GM23338 (cell line): ENCODE measurements around the gene RPS6KB1. TPM values are rescaled to one million over a fixed set of nuclear protein-coding genes. Genes with fewer than 3 reads are reported as not detected.

Experiments
- ATAC-seq: fragments of 200-7000 bp; cut with Tn5 transposase; 3 replicates; pipeline ENCODE4 v1.9.1; 2020
- DNase-seq: peaks from one replicate; pipeline ENCODE4 v3.0.0-alpha.2; 2015; ENCODE audit warnings: low spot score
- H2AFZ ChIP-seq: fragments of 200-600 bp; sonication (generic); 2 replicates; pipeline ENCODE4 v1.8.0; 2016; ENCODE audit warnings: antibody characterized with exemption, mild to moderate bottlenecking, moderate library complexity
- H3F3A ChIP-seq: fragments of 200-600 bp; sonication (generic); replicated peaks from 2 replicates; pipeline ENCODE4 v1.8.0; 2017; ENCODE audit warnings: antibody characterized with exemption, mixed run types, low read depth
- H3K27ac ChIP-seq: fragments of 200-600 bp; sonication (generic); 2 replicates; pipeline ENCODE4 v1.6.1; 2016; ENCODE audit warnings: low read depth
- H3K27me3 ChIP-seq: fragments of 200-600 bp; sonication (generic); 2 replicates; pipeline ENCODE4 v1.8.0; 2016; ENCODE audit warnings: mild to moderate bottlenecking, mixed run types, moderate library complexity; ENCODE audit not compliant: insufficient read depth
- H3K36me3 ChIP-seq: fragments of 200-600 bp; sonication (generic); 2 replicates; pipeline ENCODE4 v1.8.0; 2016; ENCODE audit warnings: mild to moderate bottlenecking; ENCODE audit not compliant: insufficient read depth
- H3K4me1 ChIP-seq: fragments of 200-600 bp; sonication (generic); 2 replicates; pipeline ENCODE4 v1.8.0; 2016; ENCODE audit warnings: mild to moderate bottlenecking, moderate library complexity; ENCODE audit not compliant: insufficient read depth
- H3K4me2 ChIP-seq: fragments of 200-600 bp; sonication (generic); 2 replicates; pipeline ENCODE4 v1.7.1; 2017; ENCODE audit warnings: mixed run types
- H3K4me3 ChIP-seq: fragments of 200-600 bp; sonication (generic); 2 replicates; pipeline ENCODE4 v1.6.1; 2016; ENCODE audit warnings: mixed run types
- H3K79me2 ChIP-seq: fragments of 200-600 bp; sonication (generic); replicated peaks from 2 replicates; pipeline ENCODE4 v1.8.0; 2017; ENCODE audit warnings: mild to moderate bottlenecking; ENCODE audit not compliant: insufficient read depth
- H3K9me2 ChIP-seq: fragments of 200-600 bp; sonication (generic); 2 replicates; pipeline ENCODE4 v1.8.0; 2017; ENCODE audit not compliant: insufficient read depth
- H4K20me1 ChIP-seq: fragments of 200-600 bp; sonication (generic); replicated peaks from 2 replicates; pipeline ENCODE4 v1.8.0; 2017; ENCODE audit warnings: mild to moderate bottlenecking; ENCODE audit not compliant: insufficient read depth
- H3K27ac Mint-ChIP-seq: 2 replicates; pipeline ENCODE4 v1.8.0; 2020; ENCODE audit warnings: inconsistent platforms, mild to moderate bottlenecking, moderate library complexity, mixed read lengths
- H3K27me3 Mint-ChIP-seq: 3 replicates; pipeline ENCODE4 v1.8.0; 2022; ENCODE audit warnings: low read depth, mild to moderate bottlenecking, moderate library complexity, mixed read lengths, inconsistent platforms; ENCODE audit not compliant: insufficient read depth, poor library complexity
- H3K36me3 Mint-ChIP-seq: 3 replicates; pipeline ENCODE4 v1.8.0; 2021; ENCODE audit warnings: low read depth, mild to moderate bottlenecking, inconsistent platforms, moderate library complexity, mixed read lengths
- H3K4me1 Mint-ChIP-seq: 3 replicates; pipeline ENCODE4 v1.8.0; 2020; ENCODE audit warnings: mild to moderate bottlenecking, inconsistent platforms, mixed read lengths
- H3K4me3 Mint-ChIP-seq: 3 replicates; pipeline ENCODE4 v1.8.0; 2021; ENCODE audit warnings: moderate library complexity, mild to moderate bottlenecking, inconsistent platforms, mixed read lengths
- H3K9me3 Mint-ChIP-seq: 3 replicates; pipeline ENCODE4 v1.8.0; 2020; ENCODE audit warnings: moderate library complexity, mild to moderate bottlenecking, inconsistent platforms, mixed read lengths
- CTCF ChIP-seq, 2 experiments: fragments of 200-600 bp in 1 of 2; sonication (generic) in 1 of 2; conservative IDR thresholded peaks; 2 replicates each; pipeline versions ENCODE4 v1.5.1 to v1.6.1; 2016 to 2017; ENCODE audit warnings: antibody characterized with exemption in 2 of 2, low read depth in 2 of 2, mild to moderate bottlenecking in 2 of 2, moderate library complexity in 1 of 2
- EZH2 ChIP-seq: fragments of 200-600 bp; sonication (generic); IDR thresholded peaks from one replicate; pipeline ENCODE4 v1.8.0; 2017; ENCODE audit warnings: antibody characterized with exemption, mild to moderate bottlenecking, low read depth; ENCODE audit not compliant: unreplicated experiment
- EZH2phosphoT487 ChIP-seq: fragments of 200-600 bp; sonication (generic); IDR thresholded peaks from one replicate; pipeline ENCODE4 v1.8.1; 2018; ENCODE audit warnings: antibody characterized with exemption; ENCODE audit not compliant: unreplicated experiment
- JUNB ChIP-seq: IDR thresholded peaks from one replicate; pipeline ENCODE4 v1.6.1; 2016; ENCODE audit warnings: antibody characterized with exemption; ENCODE audit not compliant: unreplicated experiment
- NANOG ChIP-seq: IDR thresholded peaks from 2 replicates; pipeline ENCODE4 v1.6.1; 2016; ENCODE audit warnings: antibody characterized with exemption, borderline replicate concordance
- POLR2AphosphoS5 ChIP-seq: IDR thresholded peaks from 2 replicates; pipeline ENCODE4 v1.6.1; 2016; ENCODE audit warnings: antibody characterized with exemption, low read depth
- ZNF114 ChIP-seq: fragments of 250-450 bp; sonication (Bioruptor Pico); IDR thresholded peaks from 2 replicates; pipeline ENCODE4 v1.5.0; 2020; ENCODE audit warnings: mild to moderate bottlenecking, moderate library complexity
- ZNF331 ChIP-seq: fragments of 250-450 bp; sonication (Bioruptor Pico); IDR thresholded peaks from 2 replicates; pipeline ENCODE4 v1.5.0; 2020; ENCODE audit warnings: low read depth, mild to moderate bottlenecking, moderate library complexity
- polyA plus RNA-seq: library from polyadenylated mRNA; unstranded; fragments of >200 nt; fragmentation: Nextera tagmentation; extraction: Ambion mirVana; gene quantifications from 2 replicates; pipeline ENCODE4 v1.2.1, GENCODE V29; 2016
- total RNA-seq: library from RNA; depleted of rRNA; stranded (reverse); fragments of >200 nt; shearing (Covaris generic); gene quantifications from 2 replicates; pipeline ENCODE4 v1.2.3, GENCODE V29; 2014
- TF ChIP-seq, protein P1 (sequence below): fragments of 250-450 bp; sonication (Bioruptor Pico); IDR thresholded peaks from 2 replicates; pipeline ENCODE4 v1.5.0; 2020; ENCODE audit warnings: mild to moderate bottlenecking, moderate library complexity

RPS6KB1 gene
- total and polyA plus RNA-seq, 2 experiments from 2014 or later = 19.5 to 21.7 TPM

DNA sequence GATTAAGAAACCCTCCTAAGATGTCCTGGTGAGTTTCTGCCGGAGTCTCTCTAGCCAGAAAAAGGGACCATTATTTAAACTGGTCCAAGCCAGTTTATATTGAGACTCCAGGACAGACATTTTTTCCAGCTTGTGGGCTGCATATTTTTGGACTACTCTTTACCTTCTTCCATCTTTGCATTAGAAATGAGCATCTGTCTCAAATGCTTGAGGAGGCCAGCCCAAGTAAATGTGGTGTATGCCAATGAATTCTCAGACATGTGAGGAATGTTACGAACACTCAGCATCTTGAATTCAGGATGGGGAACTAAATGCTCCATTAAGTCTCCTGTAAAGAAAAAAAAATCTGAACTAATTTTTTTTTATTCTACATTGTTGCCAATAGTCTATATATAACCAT, 18.5 kb upstream of the RPS6KB1 start (continued):
- TF ChIP-seq, protein P1, sequence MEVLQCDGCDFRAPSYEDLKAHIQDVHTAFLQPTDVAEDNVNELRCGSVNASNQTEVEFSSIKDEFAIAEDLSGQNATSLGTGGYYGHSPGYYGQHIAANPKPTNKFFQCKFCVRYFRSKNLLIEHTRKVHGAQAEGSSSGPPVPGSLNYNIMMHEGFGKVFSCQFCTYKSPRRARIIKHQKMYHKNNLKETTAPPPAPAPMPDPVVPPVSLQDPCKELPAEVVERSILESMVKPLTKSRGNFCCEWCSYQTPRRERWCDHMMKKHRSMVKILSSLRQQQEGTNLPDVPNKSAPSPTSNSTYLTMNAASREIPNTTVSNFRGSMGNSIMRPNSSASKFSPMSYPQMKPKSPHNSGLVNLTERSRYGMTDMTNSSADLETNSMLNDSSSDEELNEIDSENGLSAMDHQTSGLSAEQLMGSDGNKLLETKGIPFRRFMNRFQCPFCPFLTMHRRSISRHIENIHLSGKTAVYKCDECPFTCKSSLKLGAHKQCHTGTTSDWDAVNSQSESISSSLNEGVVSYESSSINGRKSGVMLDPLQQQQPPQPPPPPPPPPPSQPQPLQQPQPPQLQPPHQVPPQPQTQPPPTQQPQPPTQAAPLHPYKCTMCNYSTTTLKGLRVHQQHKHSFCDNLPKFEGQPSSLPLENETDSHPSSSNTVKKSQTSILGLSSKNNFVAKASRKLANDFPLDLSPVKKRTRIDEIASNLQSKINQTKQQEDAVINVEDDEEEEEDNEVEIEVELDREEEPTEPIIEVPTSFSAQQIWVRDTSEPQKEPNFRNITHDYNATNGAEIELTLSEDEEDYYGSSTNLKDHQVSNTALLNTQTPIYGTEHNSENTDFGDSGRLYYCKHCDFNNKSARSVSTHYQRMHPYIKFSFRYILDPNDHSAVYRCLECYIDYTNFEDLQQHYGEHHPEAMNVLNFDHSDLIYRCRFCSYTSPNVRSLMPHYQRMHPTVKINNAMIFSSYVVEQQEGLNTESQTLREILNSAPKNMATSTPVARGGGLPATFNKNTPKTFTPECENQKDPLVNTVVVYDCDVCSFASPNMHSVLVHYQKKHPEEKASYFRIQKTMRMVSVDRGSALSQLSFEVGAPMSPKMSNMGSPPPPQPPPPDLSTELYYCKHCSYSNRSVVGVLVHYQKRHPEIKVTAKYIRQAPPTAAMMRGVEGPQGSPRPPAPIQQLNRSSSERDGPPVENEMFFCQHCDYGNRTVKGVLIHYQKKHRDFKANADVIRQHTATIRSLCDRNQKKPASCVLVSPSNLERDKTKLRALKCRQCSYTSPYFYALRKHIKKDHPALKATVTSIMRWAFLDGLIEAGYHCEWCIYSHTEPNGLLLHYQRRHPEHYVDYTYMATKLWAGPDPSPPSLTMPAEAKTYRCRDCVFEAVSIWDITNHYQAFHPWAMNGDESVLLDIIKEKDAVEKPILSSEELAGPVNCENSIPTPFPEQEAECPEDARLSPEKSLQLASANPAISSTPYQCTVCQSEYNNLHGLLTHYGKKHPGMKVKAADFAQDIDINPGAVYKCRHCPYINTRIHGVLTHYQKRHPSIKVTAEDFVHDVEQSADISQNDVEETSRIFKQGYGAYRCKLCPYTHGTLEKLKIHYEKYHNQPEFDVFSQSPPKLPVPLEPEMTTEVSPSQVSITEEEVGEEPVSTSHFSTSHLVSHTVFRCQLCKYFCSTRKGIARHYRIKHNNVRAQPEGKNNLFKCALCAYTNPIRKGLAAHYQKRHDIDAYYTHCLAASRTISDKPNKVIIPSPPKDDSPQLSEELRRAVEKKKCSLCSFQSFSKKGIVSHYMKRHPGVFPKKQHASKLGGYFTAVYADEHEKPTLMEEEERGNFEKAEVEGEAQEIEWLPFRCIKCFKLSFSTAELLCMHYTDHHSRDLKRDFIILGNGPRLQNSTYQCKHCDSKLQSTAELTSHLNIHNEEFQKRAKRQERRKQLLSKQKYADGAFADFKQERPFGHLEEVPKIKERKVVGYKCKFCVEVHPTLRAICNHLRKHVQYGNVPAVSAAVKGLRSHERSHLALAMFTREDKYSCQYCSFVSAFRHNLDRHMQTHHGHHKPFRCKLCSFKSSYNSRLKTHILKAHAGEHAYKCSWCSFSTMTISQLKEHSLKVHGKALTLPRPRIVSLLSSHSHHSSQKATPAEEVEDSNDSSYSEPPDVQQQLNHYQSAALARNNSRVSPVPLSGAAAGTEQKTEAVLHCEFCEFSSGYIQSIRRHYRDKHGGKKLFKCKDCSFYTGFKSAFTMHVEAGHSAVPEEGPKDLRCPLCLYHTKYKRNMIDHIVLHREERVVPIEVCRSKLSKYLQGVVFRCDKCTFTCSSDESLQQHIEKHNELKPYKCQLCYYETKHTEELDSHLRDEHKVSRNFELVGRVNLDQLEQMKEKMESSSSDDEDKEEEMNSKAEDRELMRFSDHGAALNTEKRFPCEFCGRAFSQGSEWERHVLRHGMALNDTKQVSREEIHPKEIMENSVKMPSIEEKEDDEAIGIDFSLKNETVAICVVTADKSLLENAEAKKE (CRISPR knock-in tag) = no peak

- Histone ChIP-seq H3K4me1 (no peaks in the 10 kb centered on the region), H4K20me1 (no peaks in the 10 kb centered on the region), H3K27me3 (no peaks in the 10 kb centered on the region), H2AFZ (no peak overlapping the region), H3K9me2 (no peaks in the 10 kb centered on the region), H3K4me2 (no peak overlapping the region), H3F3A (no peaks in the 10 kb centered on the region), H3K27ac (no peak overlapping the region), H3K79me2 (no peaks in the 10 kb centered on the region), H3K4me3 (no peak overlapping the region), H3K36me3 (peaks cover 15% of the 10 kb centered on the region)
- Mint-ChIP-seq H3K36me3 (peaks cover 28% of the 10 kb centered on the region; the same call in 2 of the 3 replicates), H3K27ac (no peak overlapping the region), H3K27me3 (no peaks in the 10 kb centered on the region), H3K4me1 (no peaks in the 10 kb centered on the region), H3K9me3 (no peaks in the 10 kb centered on the region), H3K4me3 (no peak overlapping the region)
- no peak for ATAC-seq
- no peak for DNase-seq
- TF ChIP-seq EZH2phosphoT487 (no peak), CTCF (conservative IDR thresholded peaks at IDR 0.05; ENCODE audit: low read depth in 2 of 2) (no peak), POLR2AphosphoS5 (no peak), JUNB (no peak), ZNF331 (CRISPR knock-in tag) (no peak), ZNF114 (no peak), NANOG (no peak), EZH2 (no peak)
- TF ChIP-seq, protein P1 (CRISPR knock-in tag) = no peak
Observed at GRCh38 chr17:59876107-59876506, 16.8 kb upstream of the RPS6KB1 start.
